H1 (cell line): ENCODE data around the gene UBTD1.

ENCODE experiments used
- CTCF ChIP-seq, 3 experiments: IDR thresholded peaks; 1 replicate in 2 of 3; 2 replicates in 1 of 3; pipeline versions ENCODE4 v1.5.1 to v1.6.1; 2011; ENCODE audit warnings: low read length in 3 of 3, mild to moderate bottlenecking in 3 of 3, inconsistent platforms in 2 of 3, low read depth in 1 of 3, moderate library complexity in 1 of 3; ENCODE audit not compliant: insufficient read depth in 1 of 3; ENCODE audit errors: control extremely low read depth in 1 of 3
- SP2 ChIP-seq: IDR thresholded peaks from 2 replicates; pipeline ENCODE4 v1.6.1; 2012; ENCODE audit warnings: mild to moderate bottlenecking, low read length, inconsistent platforms
- SP4 ChIP-seq: IDR thresholded peaks from 2 replicates; pipeline ENCODE4 v1.6.1; 2012; ENCODE audit warnings: low read length, inconsistent platforms

GRCh38 chr10:97611473-97611872, 112.7 kb downstream of the UBTD1 start:
- TF ChIP-seq SP2 (no peak), SP4 (no peak), CTCF (IDR thresholded peaks at IDR 0.05; ENCODE audit: control extremely low read depth in 1 of 3, insufficient read depth in 1 of 3, low read depth in 1 of 3, low read length in 3 of 3) (no peak)
